Stomach (tissue), 4 donors: ENCODE results near the gene PRKCA.

ENCODE experiments used
- EP300 ChIP-seq: sonication (generic); formaldehyde crosslinking; IDR thresholded peaks from one replicate; pipeline ENCODE4 v1.6.1; 2017; ENCODE audit warnings: antibody characterized with exemption
- POLR2A ChIP-seq, 4 donors: fragments of 450-650 bp; IDR thresholded peaks; one replicate each; pipeline ENCODE4 v1.6.1; 2016; ENCODE audit warnings: antibody characterized with exemption in 4 of 4, control low read depth in 2 of 4, mild to moderate bottlenecking in 1 of 4, moderate library complexity in 1 of 4
- POLR2AphosphoS5 ChIP-seq, 3 donors: sonication (generic); formaldehyde crosslinking; IDR thresholded peaks; one replicate each; pipeline ENCODE4 v1.6.1; 2016; ENCODE audit warnings: antibody characterized with exemption in 3 of 3
- TF ChIP-seq, protein P1 (sequence below), 7 experiments: fragments of 450-650 bp in 4 of 7; fragments of 200-600 bp in 3 of 7; sonication (generic) in 3 of 7; IDR thresholded peaks; one replicate each; pipeline ENCODE4 v1.5.1; 2016 to 2019; ENCODE audit warnings: antibody characterized with exemption in 7 of 7, control low read depth in 2 of 7, mild to moderate bottlenecking in 1 of 7

DNA sequence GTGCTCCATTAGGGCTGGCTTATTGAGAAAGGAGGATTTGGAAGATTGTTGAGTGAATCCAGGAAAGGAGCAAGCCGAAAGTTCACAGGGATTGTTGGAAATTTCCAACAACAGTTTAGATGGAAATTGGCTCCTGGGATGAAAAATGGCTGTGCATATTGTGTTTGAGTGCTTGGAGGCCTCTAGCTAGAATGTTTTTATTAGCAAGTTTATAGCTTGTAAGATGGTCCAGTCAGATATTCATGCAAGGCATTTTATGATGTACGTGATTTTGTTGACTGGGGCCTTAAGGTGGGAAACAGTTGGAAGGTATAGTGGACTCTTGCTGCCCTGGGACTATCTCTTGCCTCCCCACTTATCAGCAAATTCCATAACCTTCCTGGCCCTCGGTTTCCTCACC is 216.7 kb downstream of the PRKCA start:
- no peak for TF ChIP-seq POLR2A (IDR thresholded peaks at IDR 0.05)
- TF ChIP-seq EP300: no peak
- TF ChIP-seq POLR2AphosphoS5 (IDR thresholded peaks at IDR 0.05): no peak
- TF ChIP-seq, protein P1, sequence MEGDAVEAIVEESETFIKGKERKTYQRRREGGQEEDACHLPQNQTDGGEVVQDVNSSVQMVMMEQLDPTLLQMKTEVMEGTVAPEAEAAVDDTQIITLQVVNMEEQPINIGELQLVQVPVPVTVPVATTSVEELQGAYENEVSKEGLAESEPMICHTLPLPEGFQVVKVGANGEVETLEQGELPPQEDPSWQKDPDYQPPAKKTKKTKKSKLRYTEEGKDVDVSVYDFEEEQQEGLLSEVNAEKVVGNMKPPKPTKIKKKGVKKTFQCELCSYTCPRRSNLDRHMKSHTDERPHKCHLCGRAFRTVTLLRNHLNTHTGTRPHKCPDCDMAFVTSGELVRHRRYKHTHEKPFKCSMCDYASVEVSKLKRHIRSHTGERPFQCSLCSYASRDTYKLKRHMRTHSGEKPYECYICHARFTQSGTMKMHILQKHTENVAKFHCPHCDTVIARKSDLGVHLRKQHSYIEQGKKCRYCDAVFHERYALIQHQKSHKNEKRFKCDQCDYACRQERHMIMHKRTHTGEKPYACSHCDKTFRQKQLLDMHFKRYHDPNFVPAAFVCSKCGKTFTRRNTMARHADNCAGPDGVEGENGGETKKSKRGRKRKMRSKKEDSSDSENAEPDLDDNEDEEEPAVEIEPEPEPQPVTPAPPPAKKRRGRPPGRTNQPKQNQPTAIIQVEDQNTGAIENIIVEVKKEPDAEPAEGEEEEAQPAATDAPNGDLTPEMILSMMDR (IDR thresholded peaks at IDR 0.05): no peak
